Right renal cortex interstitium (tissue), 3 donors: ENCODE measurements around the gene MRC2. TPM values are rescaled to one million over a fixed set of nuclear protein-coding genes. Genes with fewer than 3 reads are reported as not detected.
"Not testable (repeated sequence)": the region's sequence is repeated elsewhere in the genome, so short reads cannot be mapped to it uniquely, and the experiment has no call there.

Source experiments
- DNase-seq, 3 donors: peaks; one replicate each; pipeline ENCODE4 v3.0.0-alpha.2; 2013; ENCODE audit warnings: low read depth in 3 of 3, low spot score in 2 of 3
- polyA plus RNA-seq, 3 donors: library from polyadenylated mRNA; unstranded; fragments of 120-200 nt; gene quantifications; one replicate each; pipeline ENCODE4 v1.2.1, GENCODE V29; 2013; ENCODE audit not compliant: insufficient read length in 3 of 3

MRC2 gene
- polyA plus RNA-seq, 3 donors: 52.0 to 56.7 (median 55.8) TPM

DNA sequence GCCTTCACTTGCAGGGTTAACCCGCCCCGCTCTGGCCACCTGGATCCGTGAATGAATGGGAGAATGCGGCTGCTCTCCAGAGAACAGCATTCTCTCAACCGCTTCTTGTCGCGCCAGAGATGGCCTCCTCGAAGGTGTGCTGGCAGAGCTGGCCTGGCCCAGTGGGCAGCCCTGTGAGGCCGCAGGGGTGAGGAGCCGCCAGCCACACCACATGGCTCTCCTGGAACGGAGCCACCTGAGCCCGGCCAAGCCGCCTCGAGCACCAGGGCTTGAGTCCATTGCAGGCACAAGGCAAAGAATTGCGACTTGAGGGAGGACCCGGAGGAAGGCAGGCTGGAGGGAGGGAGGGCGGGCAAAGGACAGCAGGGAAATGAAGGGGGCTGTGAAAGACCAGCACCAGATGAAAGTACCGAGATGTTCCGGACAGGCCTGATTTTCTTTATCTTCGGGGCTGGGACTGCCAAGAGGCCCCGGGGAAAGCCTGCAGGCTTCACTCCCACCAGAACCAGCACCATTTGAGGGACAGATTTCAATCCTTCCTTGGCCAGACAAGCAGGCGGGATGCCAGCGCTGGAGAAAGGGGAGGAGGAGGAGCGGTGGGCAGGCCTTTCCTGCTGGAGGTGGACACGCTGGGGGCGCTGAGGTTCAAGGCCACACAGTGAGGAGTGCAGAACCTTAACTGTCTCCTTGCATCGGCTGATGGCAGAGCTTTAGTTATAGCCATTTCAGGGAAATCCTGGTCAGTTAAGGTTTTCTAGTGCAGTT, 69.4 kb downstream of the MRC2 start:
- DNase-seq: no peak

DNA sequence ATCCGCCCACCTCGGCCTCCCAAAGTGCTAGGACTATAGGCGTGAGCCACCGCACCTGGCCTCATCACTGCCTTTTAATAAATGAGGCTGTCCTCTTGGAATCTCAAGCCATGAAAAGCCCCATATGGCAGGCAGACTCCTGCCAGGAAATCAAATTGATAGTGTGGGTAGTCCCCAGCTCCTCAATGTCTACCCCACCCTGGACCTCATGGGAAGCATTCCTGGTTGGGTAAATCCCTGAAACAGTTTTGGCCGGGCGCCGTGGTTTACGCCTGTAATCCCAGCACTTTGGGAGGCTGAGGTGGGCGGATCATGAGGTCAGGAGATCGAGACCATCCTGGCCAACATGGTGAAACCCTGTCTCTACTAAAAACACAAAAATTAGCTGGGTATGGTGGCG, 71.0 kb downstream of the MRC2 start:
- DNase-seq: not testable (repeated sequence)

- no peak for DNase-seq
Observed at GRCh38 chr17:62700964-62701705, 73.7 kb downstream of the MRC2 start.

GRCh38 chr17:62701706-62702085, 74.2 kb downstream of the MRC2 start:
- DNase-seq: no peak

- DNase-seq: no peak
Observed at GRCh38 chr17:62702746-62703260, 75.3 kb downstream of the MRC2 start.

DNA sequence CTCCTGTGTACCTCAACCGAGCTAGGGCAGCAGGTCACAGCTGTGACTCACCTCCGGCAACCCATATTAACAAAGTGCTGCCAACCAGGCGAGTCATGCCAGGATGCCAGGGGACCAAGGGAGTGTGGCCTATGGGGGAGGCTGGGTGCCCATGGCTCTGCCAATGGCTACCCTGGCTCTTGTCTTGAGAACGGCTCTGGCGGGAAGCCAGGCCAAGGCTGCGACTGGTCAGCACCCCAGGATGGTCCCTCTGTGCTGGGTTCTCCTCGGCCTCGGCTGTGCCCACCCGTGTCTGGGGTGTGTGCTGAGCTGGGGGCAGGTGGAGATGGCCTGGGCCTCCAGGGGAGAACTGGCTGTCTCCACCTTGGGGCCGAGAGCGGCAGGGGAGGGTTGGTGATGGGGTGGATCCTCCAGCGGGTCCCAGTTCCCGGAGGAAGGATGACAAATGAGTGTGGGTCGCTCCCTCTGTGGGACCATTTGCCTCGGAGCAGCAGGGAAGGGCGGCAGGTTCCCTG, 75.8 kb downstream of the MRC2 start:
- no peak for DNase-seq

DNA sequence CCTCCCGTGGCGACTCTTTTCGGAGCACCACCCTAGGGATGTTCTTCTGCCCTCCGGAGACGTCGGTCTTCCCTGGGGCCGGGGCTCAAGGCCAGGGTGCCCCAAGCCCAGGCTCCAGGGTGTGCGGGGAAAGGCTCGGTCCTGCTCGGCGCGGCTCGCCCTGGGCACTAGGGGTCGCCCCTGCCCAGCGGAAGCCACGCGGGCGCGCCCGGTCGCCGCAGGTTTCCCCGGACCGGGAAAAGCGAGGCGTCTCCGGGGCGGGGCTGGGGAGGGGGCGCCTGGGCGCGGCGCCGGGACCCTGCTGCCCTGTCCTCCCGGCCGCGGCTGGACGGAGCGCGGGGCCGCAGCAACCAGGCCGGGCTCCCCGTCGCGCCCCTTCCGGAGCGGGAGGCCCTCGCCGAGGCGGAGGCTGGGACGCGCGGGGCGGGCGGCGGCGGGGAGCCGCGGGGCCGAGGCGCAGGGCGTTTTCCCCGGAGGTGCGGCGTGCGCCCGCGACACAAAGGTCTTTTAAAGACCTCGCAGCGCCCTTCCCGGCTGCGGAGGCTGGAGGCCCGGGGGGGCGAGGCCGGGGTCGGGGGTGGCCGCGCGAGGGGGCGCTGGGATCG, 76.4 kb downstream of the MRC2 start:
- no peak for DNase-seq

- no peak for DNase-seq
Observed at GRCh38 chr17:62704381-62704971, 77.0 kb downstream of the MRC2 start.

- DNase-seq: no peak
Observed at GRCh38 chr17:62705156-62705777, 77.8 kb downstream of the MRC2 start.

DNA sequence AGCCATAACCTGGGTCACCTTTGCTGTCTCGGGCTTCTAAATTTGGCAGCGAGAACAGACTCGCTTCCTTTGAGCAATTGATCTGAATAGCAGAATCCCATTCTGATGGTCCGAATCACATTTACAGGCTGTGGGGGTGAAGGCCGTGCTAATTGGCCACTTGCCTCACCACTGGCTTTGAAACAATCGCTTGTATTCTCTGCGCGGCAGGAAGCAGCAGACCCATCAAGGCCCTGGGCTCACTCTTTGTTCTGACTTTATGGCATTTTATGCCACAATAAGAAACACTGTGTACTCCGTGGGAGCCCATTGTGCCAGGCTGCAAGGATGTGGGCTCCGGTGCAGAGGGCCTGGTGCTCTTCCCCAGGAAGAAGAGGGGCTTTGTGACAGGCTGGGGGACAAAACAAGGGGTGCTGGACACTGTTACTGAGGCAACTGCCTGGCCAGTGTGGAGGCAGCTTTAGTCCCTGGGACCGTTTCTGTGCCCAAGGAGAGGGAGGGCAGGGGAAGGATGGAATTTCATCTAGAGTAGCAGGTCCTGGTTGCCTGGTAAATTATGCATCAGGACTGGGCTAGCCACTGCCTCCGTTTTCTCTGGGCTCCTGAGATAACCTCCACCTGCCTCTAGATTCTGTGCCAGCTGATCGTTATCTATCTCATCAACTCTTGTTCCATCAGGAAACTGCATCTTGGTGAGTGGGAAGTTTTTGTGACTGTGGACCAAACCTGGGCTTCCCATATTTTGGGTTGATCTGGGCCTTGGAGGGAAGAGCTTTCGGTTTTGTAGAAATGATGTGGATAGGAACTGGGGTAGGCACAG, 78.5 kb downstream of the MRC2 start:
- DNase-seq: no peak

DNA sequence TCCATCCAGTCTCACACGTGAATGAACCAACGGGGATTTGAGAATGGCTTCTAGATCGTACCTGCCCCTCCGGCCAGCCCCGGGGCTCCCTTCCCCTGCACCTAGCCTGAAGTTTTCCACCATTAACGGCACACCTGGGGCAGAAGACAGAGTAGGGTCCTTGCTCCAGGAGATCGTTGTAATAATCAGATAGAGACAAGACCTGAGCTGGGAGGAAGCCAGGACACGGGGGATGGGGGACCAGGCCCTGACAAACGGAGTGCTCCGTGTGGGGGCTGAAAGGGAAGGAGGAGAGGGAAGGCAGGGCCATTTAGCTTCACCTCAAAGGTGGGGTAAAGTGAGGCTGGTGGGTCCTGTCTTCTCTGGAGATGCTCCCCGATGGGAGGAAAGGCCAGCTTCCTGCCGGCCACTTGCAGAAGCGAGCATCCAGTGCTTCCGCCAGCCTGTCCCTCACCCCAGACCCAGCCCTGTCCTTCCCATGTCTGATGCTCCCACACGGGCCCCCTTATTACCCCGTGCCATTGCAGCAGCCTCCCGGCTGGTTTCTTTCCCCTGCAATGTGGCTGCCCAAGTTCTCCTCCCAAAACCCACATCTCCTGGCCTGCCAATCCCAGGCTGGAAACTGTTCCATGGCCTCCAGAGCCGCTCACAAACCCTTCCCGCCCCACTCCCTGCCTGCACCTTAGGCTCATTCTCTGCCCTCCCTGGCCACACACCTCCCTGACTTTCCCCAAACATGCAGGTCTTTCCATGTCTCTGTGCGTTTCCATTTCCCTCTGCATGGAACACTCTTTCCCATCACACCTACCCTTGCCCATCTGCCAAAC, 79.3 kb downstream of the MRC2 start:
- no peak for DNase-seq

- no peak for DNase-seq
Observed at GRCh38 chr17:62707425-62707739, 79.9 kb downstream of the MRC2 start.

- no peak for DNase-seq
Observed at GRCh38 chr17:62708587-62708986, 81.1 kb downstream of the MRC2 start.

GRCh38 chr17:62712171-62712581, 84.7 kb downstream of the MRC2 start:
- no peak for DNase-seq

GRCh38 chr17:62713086-62713881, 85.8 kb downstream of the MRC2 start:
- DNase-seq: no peak

GRCh38 chr17:62714016-62714777, 86.7 kb downstream of the MRC2 start:
- DNase-seq: no peak

GRCh38 chr17:62715882-62716390, 88.5 kb downstream of the MRC2 start:
- DNase-seq: no peak
